GM18867 (cell line): ENCODE data around the gene KPNA6.

Source experiments
- ATAC-seq: cut with Tn5 transposase; IDR thresholded peaks from one replicate; pipeline ENCODE4 v1.9.1; 2021; ENCODE audit warnings: mild to moderate bottlenecking, moderate library complexity; ENCODE audit not compliant: unreplicated experiment

The KPNA6 gene

GRCh38 chr1:32215629-32216480, 108.0 kb downstream of the KPNA6 start:
- no peak for ATAC-seq

- no peak for ATAC-seq
Observed at GRCh38 chr1:32216566-32216965, 108.7 kb downstream of the KPNA6 start.

GRCh38 chr1:32219022-32219421, 111.2 kb downstream of the KPNA6 start:
- ATAC-seq, result no peak

GRCh38 chr1:32220746-32221580, 113.1 kb downstream of the KPNA6 start:
- no peak for ATAC-seq

GRCh38 chr1:32221581-32221979, 113.7 kb downstream of the KPNA6 start:
- no peak for ATAC-seq

DNA sequence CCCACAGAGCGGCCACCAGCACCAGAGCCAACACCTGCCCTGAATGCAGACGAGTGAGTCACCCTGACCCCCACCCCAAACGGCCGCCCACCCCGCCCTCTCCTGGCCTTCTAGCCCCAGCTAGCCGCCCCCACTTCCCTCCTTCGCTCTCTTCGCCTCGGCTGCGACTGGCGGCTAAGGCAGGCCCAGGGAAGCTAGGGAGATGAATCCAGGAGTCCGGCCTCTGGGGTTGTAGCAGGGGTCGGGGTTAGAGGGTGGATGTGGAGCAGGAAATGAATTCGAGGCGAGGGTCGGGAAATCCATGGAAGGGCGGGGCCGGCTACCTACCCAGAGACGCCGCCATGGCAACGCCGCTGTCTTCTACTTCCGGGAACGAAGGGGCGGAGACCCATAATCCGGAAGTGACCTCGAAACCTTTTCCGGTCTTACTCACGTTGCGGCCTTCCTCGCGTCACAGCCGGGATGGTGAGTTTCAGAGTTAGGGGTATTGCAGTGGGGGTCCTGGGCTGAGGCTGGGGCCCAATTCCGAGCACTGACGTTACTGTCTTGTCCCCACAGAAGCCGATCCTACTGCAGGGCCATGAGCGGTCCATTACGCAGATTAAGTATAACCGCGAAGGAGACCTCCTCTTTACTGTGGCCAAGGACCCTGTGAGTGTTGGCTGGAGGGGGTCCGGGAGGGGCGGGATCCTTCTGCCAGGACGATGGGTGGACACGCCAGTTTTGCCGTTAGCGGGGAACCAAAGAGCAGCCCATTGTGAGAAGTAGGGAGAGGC, 114.3 kb downstream of the KPNA6 start, which contains the start of the genes EIF3I and TMEM234:
Gene EIF3I, plus strand, starts transcription at position 428 of the 776 bp plus-strand sequence. Its CDS starts 35 bp downstream, at position 463.
Gene TMEM234, minus strand, starts transcription at position 374 of the 776 bp plus-strand sequence. Its CDS starts 31 bp downstream, at position 343.
- peak; percentile 94 for ATAC-seq

DNA sequence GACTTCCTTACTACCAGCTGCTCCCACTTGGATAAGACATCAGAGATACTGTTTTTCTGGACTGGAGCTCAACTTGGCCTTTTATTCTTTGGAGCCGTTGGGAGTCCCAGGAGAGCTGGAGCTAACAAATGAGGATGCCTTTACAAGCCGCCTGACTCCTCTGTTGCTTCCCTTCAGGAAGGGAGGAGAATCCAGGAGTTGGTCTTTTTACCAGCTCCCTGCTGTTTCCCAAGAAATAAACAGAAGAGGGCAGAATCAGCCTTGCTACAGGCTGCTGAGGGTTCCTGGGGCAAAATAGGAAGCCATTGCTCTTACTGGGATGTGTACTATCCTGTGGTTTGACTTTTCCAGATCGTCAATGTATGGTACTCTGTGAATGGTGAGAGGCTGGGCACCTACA, 115.8 kb downstream of the KPNA6 start:
- ATAC-seq, result no peak

GRCh38 chr1:32224285-32224684, 116.4 kb downstream of the KPNA6 start:
- ATAC-seq, result no peak
